Stimulated activated CD8-positive, alpha-beta memory T cell treated with anti-CD3 and anti-CD28 coated beads, Interleukin-15, amount 100 ng/mL, for 48 hours (primary cell): ENCODE measurements around the gene FBP1.
A peak's percentile ranks its signal among the peaks of the same experiment; 100 is the strongest.

Source experiments
- DNase-seq, 2 donors: peaks; one replicate each; pipeline ENCODE4 v3.0.0-alpha.2; 2020; ENCODE audit warnings: low read depth in 2 of 2

Gene FBP1

GRCh38 chr9:94656200-94656599 is 16.9 kb upstream of the FBP1 start:
- DNase-seq = no peak

GRCh38 chr9:94655739-94656138 is 16.4 kb upstream of the FBP1 start:
- no peak for DNase-seq

GRCh38 chr9:94654165-94654894 is 15.0 kb upstream of the FBP1 start:
- DNase-seq = no peak

- no peak for DNase-seq
These were observed 11.6 kb upstream of the FBP1 start for GRCh38 chr9:94650949-94651348.

- no peak for DNase-seq
These were observed 9.9 kb upstream of the FBP1 start for GRCh38 chr9:94649100-94649819.

- DNase-seq = no peak
These were observed 8.9 kb upstream of the FBP1 start for GRCh38 chr9:94648185-94648584.

GRCh38 chr9:94645901-94646300 is 6.6 kb upstream of the FBP1 start:
- no peak for DNase-seq

GRCh38 chr9:94644543-94644942 is 5.2 kb upstream of the FBP1 start:
- DNase-seq = no peak

- DNase-seq = no peak
These were observed 4.4 kb upstream of the FBP1 start for GRCh38 chr9:94643741-94644140.

- no peak for DNase-seq
These were observed 3.9 kb upstream of the FBP1 start for GRCh38 chr9:94643176-94643575.

- no peak for DNase-seq
These were observed 3.2 kb upstream of the FBP1 start for GRCh38 chr9:94642501-94642900.

GRCh38 chr9:94639999-94640376 is 670 bp upstream of the FBP1 start:
- DNase-seq = no peak

GRCh38 chr9:94638335-94639060 is 820 bp downstream of the FBP1 start:
- DNase-seq = no peak

GRCh38 chr9:94632737-94633136 is 6.6 kb downstream of the FBP1 start:
- DNase-seq = no peak

- DNase-seq = no peak
These were observed 7.7 kb downstream of the FBP1 start for GRCh38 chr9:94631599-94631998.

- DNase-seq = no peak
These were observed 8.5 kb downstream of the FBP1 start for GRCh38 chr9:94630833-94631232.

- DNase-seq = no peak
These were observed 9.0 kb downstream of the FBP1 start for GRCh38 chr9:94630281-94630680.

GRCh38 chr9:94627287-94627686 is 12.0 kb downstream of the FBP1 start:
- no peak for DNase-seq

- DNase-seq = no peak
These were observed 13.5 kb downstream of the FBP1 start for GRCh38 chr9:94625835-94626234.

GRCh38 chr9:94624629-94625028 is 14.7 kb downstream of the FBP1 start:
- no peak for DNase-seq

- peak in 1 of 2 donors; percentile 18 for DNase-seq
These were observed 16.1 kb downstream of the FBP1 start for GRCh38 chr9:94623253-94623652.

GRCh38 chr9:94622087-94622800 is 17.1 kb downstream of the FBP1 start:
- no peak for DNase-seq
